Embryonic facial prominence (tissue), 1 donor: ENCODE measurements around the gene INTS15.
"Not testable (repeated sequence)": the region's sequence is repeated elsewhere in the genome, so short reads cannot be mapped to it uniquely, and the experiment has no call there.

Experiments
- DNase-seq: peaks from one replicate; pipeline ENCODE4 v3.0.0-alpha.2; 2016; ENCODE audit errors: extremely low spot score

INTS15 gene

GRCh38 chr7:6618621-6619020, 28.8 kb downstream of the INTS15 start:
- no peak for DNase-seq

GRCh38 chr7:6619961-6620360, 30.1 kb downstream of the INTS15 start:
- DNase-seq: no peak

- no peak for DNase-seq
These were observed 31.6 kb downstream of the INTS15 start for GRCh38 chr7:6621195-6622133.

- DNase-seq: no peak
These were observed 32.4 kb downstream of the INTS15 start for GRCh38 chr7:6622134-6622710.

GRCh38 chr7:6623589-6624245, 33.9 kb downstream of the INTS15 start:
- no peak for DNase-seq

GRCh38 chr7:6624246-6624611, 34.4 kb downstream of the INTS15 start:
- no peak for DNase-seq

GRCh38 chr7:6628045-6628444, 38.2 kb downstream of the INTS15 start:
- DNase-seq: no peak

GRCh38 chr7:6630007-6630849, 40.4 kb downstream of the INTS15 start:
- DNase-seq: no peak

GRCh38 chr7:6631605-6632004, 41.8 kb downstream of the INTS15 start:
- no peak for DNase-seq

- DNase-seq: no peak
These were observed 44.2 kb downstream of the INTS15 start for GRCh38 chr7:6634021-6634420.

GRCh38 chr7:6634971-6635370, 45.1 kb downstream of the INTS15 start:
- not testable (repeated sequence) for DNase-seq

- no peak for DNase-seq
These were observed 47.1 kb downstream of the INTS15 start, which contains the start of gene ZNF316 for GRCh38 chr7:6636741-6637543. Gene ZNF316 (plus strand): TSS chr7:6637318. CDS start chr7:6642410, 5,092 bp downstream.

GRCh38 chr7:6637544-6638229, 47.9 kb downstream of the INTS15 start:
- DNase-seq: no peak

- no peak for DNase-seq
These were observed 49.2 kb downstream of the INTS15 start for GRCh38 chr7:6639032-6639431.

- DNase-seq: no peak
These were observed 49.8 kb downstream of the INTS15 start for GRCh38 chr7:6639627-6640026.

- no peak for DNase-seq
These were observed 50.5 kb downstream of the INTS15 start for GRCh38 chr7:6640246-6640721.

GRCh38 chr7:6641305-6642035, 51.6 kb downstream of the INTS15 start:
- DNase-seq: no peak

GRCh38 chr7:6642239-6642839, 52.5 kb downstream of the INTS15 start:
- no peak for DNase-seq
